SU-DHL-6 (cell line): ENCODE measurements around the gene LASP1.

Experiments used
- H2AFZ ChIP-seq: fragments of 200-600 bp; sonication (generic); 2 replicates; pipeline ENCODE4 v1.6.1; 2014; ENCODE audit warnings: low read depth, mild to moderate bottlenecking, moderate library complexity, mixed read lengths, antibody characterized with exemption, low read length; ENCODE audit not compliant: severe bottlenecking
- H3F3A ChIP-seq: fragments of 200-600 bp; shearing (Covaris generic); 2 replicates; pipeline ENCODE4 v1.6.0; 2016; ENCODE audit warnings: antibody characterized with exemption, mild to moderate bottlenecking; ENCODE audit not compliant: insufficient read depth
- H3K27ac ChIP-seq: fragments of 200-600 bp; sonication (generic); 2 replicates; pipeline ENCODE4 v1.5.1; 2016; ENCODE audit warnings: low read depth, mild to moderate bottlenecking, low read length, moderate library complexity, mixed read lengths
- H3K27me3 ChIP-seq: fragments of 200-600 bp; sonication (generic), shearing (Covaris generic); 2 replicates; pipeline ENCODE4 v1.6.0; 2014; ENCODE audit warnings: mild to moderate bottlenecking, low read length
- H3K36me3 ChIP-seq: fragments of 200-600 bp; sonication (generic); 2 replicates; pipeline ENCODE4 v1.6.1; 2014; ENCODE audit warnings: mild to moderate bottlenecking, low read length, mixed read lengths
- H3K4me2 ChIP-seq: fragments of 300-600, 200-600 bp; shearing (Covaris generic), sonication (generic); 2 replicates; pipeline ENCODE4 v1.6.0; 2014; ENCODE audit warnings: low read length, low read depth, mild to moderate bottlenecking; ENCODE audit not compliant: poor library complexity, severe bottlenecking
- H3K4me3 ChIP-seq: fragments of 200-600 bp; sonication (generic); 2 replicates; pipeline ENCODE4 v1.5.1; 2014; ENCODE audit warnings: antibody characterized with exemption, low read length, mild to moderate bottlenecking, mixed read lengths; ENCODE audit not compliant: insufficient read depth, poor library complexity, severe bottlenecking
- H3K79me2 ChIP-seq: fragments of 200-600 bp; sonication (generic); 2 replicates; pipeline ENCODE4 v1.6.1; 2014; ENCODE audit warnings: mild to moderate bottlenecking, low read length, moderate library complexity; ENCODE audit not compliant: insufficient read depth
- H3K9ac ChIP-seq: fragments of 200-600 bp; sonication (generic); 2 replicates; pipeline ENCODE4 v1.7.0; 2014; ENCODE audit warnings: mild to moderate bottlenecking, low read length
- H3K9me2 ChIP-seq: fragments of 200-600 bp; sonication (generic); replicated peaks from 2 replicates; pipeline ENCODE4 v1.6.1; 2014; ENCODE audit warnings: low read length; ENCODE audit not compliant: insufficient read depth
- H3K9me3 ChIP-seq: fragments of 200-600 bp; sonication (generic); 2 replicates; pipeline ENCODE4 v1.6.1; 2014; ENCODE audit warnings: low read length, mixed read lengths; ENCODE audit not compliant: insufficient read depth
- H4K20me1 ChIP-seq: fragments of 200-600 bp; sonication (generic); 2 replicates; pipeline ENCODE4 v1.6.1; 2014; ENCODE audit warnings: low read depth, mild to moderate bottlenecking, antibody characterized with exemption, low read length, moderate library complexity, mixed read lengths
- CTCF ChIP-seq: fragments of 200-600 bp; sonication (generic); IDR thresholded peaks from one replicate; pipeline ENCODE4 v1.5.1; 2017; ENCODE audit warnings: antibody characterized with exemption, mild to moderate bottlenecking, low read length, moderate library complexity; ENCODE audit not compliant: insufficient read depth, poor library complexity, severe bottlenecking
- EZH2phosphoT487 ChIP-seq: fragments of 200-600 bp; sonication (generic), shearing (Covaris generic); conservative IDR thresholded peaks from 2 replicates; pipeline ENCODE4 v1.6.1; 2018; ENCODE audit warnings: mild to moderate bottlenecking, antibody characterized with exemption, low read length, moderate library complexity, mixed read lengths

LASP1 gene

GRCh38 chr17:38867968-38868816, 1.7 kb upstream of the LASP1 start:
- Histone ChIP-seq H3K9me3 (no peaks in the 10 kb centered on the region), H3K4me2 (peak overlapping the region; percentile 87), H3K9me2 (no peaks in the 10 kb centered on the region), H3K9ac (peak overlapping the region; percentile 95), H3F3A (peaks cover 46% of the 10 kb centered on the region), H3K79me2 (peaks cover 31% of the 10 kb centered on the region), H2AFZ (peak overlapping the region; percentile 42), H4K20me1 (no peaks in the 10 kb centered on the region), H3K27ac (peak overlapping the region; percentile 94), H3K27me3 (no peaks in the 10 kb centered on the region), H3K4me3 (peak overlapping the region; percentile 57), H3K36me3 (no peaks in the 10 kb centered on the region)
- TF ChIP-seq EZH2phosphoT487 (no peak), CTCF (no peak)

GRCh38 chr17:38868817-38869525, 887 bp upstream of the LASP1 start:
- peak overlapping the region; percentile 94 for H3K27ac ChIP-seq
- H2AFZ ChIP-seq = peak overlapping the region; percentile 78
- peaks cover 41% of the 10 kb centered on the region for H3F3A ChIP-seq
- no peaks in the 10 kb centered on the region for H3K27me3 ChIP-seq
- peak overlapping the region; percentile 95 for H3K9ac ChIP-seq
- H3K4me2 ChIP-seq = peak overlapping the region; percentile 87
- H3K9me3 ChIP-seq = no peaks in the 10 kb centered on the region
- peaks cover 38% of the 10 kb centered on the region for H3K79me2 ChIP-seq
- H3K4me3 ChIP-seq = peak overlapping the region; percentile 57
- H3K9me2 ChIP-seq = no peaks in the 10 kb centered on the region
- TF ChIP-seq EZH2phosphoT487 = no peak
- peak; percentile 35 for TF ChIP-seq CTCF
- no peaks in the 10 kb centered on the region for H4K20me1 ChIP-seq
- no peaks in the 10 kb centered on the region for H3K36me3 ChIP-seq

GRCh38 chr17:38870259-38871165, 654 bp downstream of the LASP1 start:
- Histone ChIP-seq H3K27me3 (no peaks in the 10 kb centered on the region), H3K27ac (peak overlapping the region; percentile 94), H3K79me2 (peaks cover 54% of the 10 kb centered on the region), H4K20me1 (no peaks in the 10 kb centered on the region), H3K9me3 (no peaks in the 10 kb centered on the region), H3K9me2 (no peaks in the 10 kb centered on the region), H3K36me3 (no peaks in the 10 kb centered on the region), H3F3A (peaks cover 30% of the 10 kb centered on the region), H2AFZ (no peak overlapping the region), H3K4me2 (peak overlapping the region; percentile 87), H3K9ac (peak overlapping the region; percentile 95), H3K4me3 (peak overlapping the region; percentile 96)
- TF ChIP-seq CTCF (no peak), EZH2phosphoT487 (no peak)
